Neural cell (in vitro differentiated cells): Measurements from ENCODE around the gene PDE6D. TPM values are rescaled to one million over a fixed set of nuclear protein-coding genes. Genes with fewer than 3 reads are reported as not detected.

Source experiments
- H2AFZ ChIP-seq: fragments of 200-600, 300-800 bp; sonication (generic), shearing (Covaris generic); 2 replicates; pipeline ENCODE4 v1.6.0; 2014; ENCODE audit warnings: low read depth, mild to moderate bottlenecking, antibody characterized with exemption, low read length, moderate library complexity
- H3F3A ChIP-seq: fragments of 200-600 bp; shearing (Covaris generic); 2 replicates; pipeline ENCODE4 v1.6.1; 2016; ENCODE audit warnings: mild to moderate bottlenecking, moderate library complexity, mixed read lengths, antibody characterized with exemption, low read length; ENCODE audit not compliant: insufficient read depth, poor library complexity, severe bottlenecking
- H3K27ac ChIP-seq: fragments of 200-600, 300-800 bp; sonication (generic), shearing (Covaris generic); 2 replicates; pipeline ENCODE4 v1.5.1; 2014; ENCODE audit warnings: mild to moderate bottlenecking, low read length, moderate library complexity
- H3K27me3 ChIP-seq: fragments of 300-800, 200-600 bp; sonication (generic), shearing (Covaris generic); 2 replicates; pipeline ENCODE4 v1.6.0; 2014; ENCODE audit warnings: mild to moderate bottlenecking, low read depth, low read length, moderate library complexity; ENCODE audit not compliant: insufficient read depth
- H3K36me3 ChIP-seq: fragments of 300-800, 200-600 bp; sonication (generic), shearing (Covaris generic); 2 replicates; pipeline ENCODE4 v1.5.1; 2014; ENCODE audit warnings: mild to moderate bottlenecking, antibody characterized with exemption, low read length, moderate library complexity; ENCODE audit not compliant: insufficient read depth
- H3K4me2 ChIP-seq: fragments of 300-800, 200-600 bp; sonication (generic), shearing (Covaris generic); 2 replicates; pipeline ENCODE4 v1.6.0; 2014; ENCODE audit warnings: mild to moderate bottlenecking, low read length
- H3K4me3 ChIP-seq: fragments of 300-800, 200-600 bp; sonication (generic), shearing (Covaris generic); 2 replicates; pipeline ENCODE4 v1.5.1; 2014; ENCODE audit warnings: mild to moderate bottlenecking, low read length, moderate library complexity
- H3K79me2 ChIP-seq: fragments of 200-600 bp; shearing (Covaris generic); replicated peaks from 2 replicates; pipeline ENCODE4 v1.6.0; 2014; ENCODE audit warnings: mild to moderate bottlenecking, low read length, moderate library complexity; ENCODE audit not compliant: insufficient read depth
- H3K9ac ChIP-seq: fragments of 300-800, 200-600 bp; sonication (generic), shearing (Covaris generic); 2 replicates; pipeline ENCODE4 v1.6.1; 2016; ENCODE audit warnings: mild to moderate bottlenecking, low read length, mixed read lengths
- H3K9me2 ChIP-seq: fragments of 200-600 bp; shearing (Covaris generic); 2 replicates; pipeline ENCODE4 v1.6.1; 2016; ENCODE audit warnings: mild to moderate bottlenecking, low read length, mixed read lengths; ENCODE audit not compliant: insufficient read depth
- H3K9me3 ChIP-seq: fragments of 200-600, 300-800 bp; sonication (generic), shearing (Covaris generic); 2 replicates; pipeline ENCODE4 v1.6.1; 2016; ENCODE audit warnings: mild to moderate bottlenecking, mixed run types, low read length, moderate library complexity, mixed read lengths
- H4K20me1 ChIP-seq: fragments of 200-600 bp; shearing (Covaris generic); 2 replicates; pipeline ENCODE4 v1.6.1; 2016; ENCODE audit warnings: mild to moderate bottlenecking, mixed run types; ENCODE audit not compliant: insufficient read depth
- EP300 ChIP-seq: fragments of 450-650 bp; conservative IDR thresholded peaks from 2 replicates; pipeline ENCODE4 v1.6.1; 2014; ENCODE audit warnings: antibody characterized with exemption, mild to moderate bottlenecking, moderate library complexity; ENCODE audit not compliant: poor library complexity, severe bottlenecking
- EZH2 ChIP-seq: fragments of 200-600, 300-800 bp; shearing (Covaris generic), sonication (generic); IDR thresholded peaks from 2 replicates; pipeline ENCODE4 v1.6.1; 2014; ENCODE audit warnings: antibody characterized with exemption, low read length, borderline replicate concordance, mild to moderate bottlenecking; ENCODE audit not compliant: insufficient read depth, poor library complexity, severe bottlenecking
- MXI1 ChIP-seq: fragments of 450-650 bp; conservative IDR thresholded peaks from 2 replicates; pipeline ENCODE4 v1.6.1; 2014; ENCODE audit warnings: antibody characterized with exemption, mild to moderate bottlenecking; ENCODE audit not compliant: poor library complexity, severe bottlenecking
- POLR2AphosphoS5 ChIP-seq: IDR thresholded peaks from 2 replicates; pipeline ENCODE4 v1.6.1; 2012
- RAD21 ChIP-seq: fragments of 450-650 bp; conservative IDR thresholded peaks from 2 replicates; pipeline ENCODE4 v1.6.1; 2014; ENCODE audit warnings: antibody characterized with exemption, mild to moderate bottlenecking, moderate library complexity
- SMC3 ChIP-seq: fragments of 450-650 bp; conservative IDR thresholded peaks from 2 replicates; pipeline ENCODE4 v1.6.1; 2014; ENCODE audit warnings: antibody characterized with exemption, mild to moderate bottlenecking, moderate library complexity; ENCODE audit not compliant: poor library complexity
- TAF1 ChIP-seq: IDR thresholded peaks from 2 replicates; pipeline ENCODE4 v1.6.1; 2012; ENCODE audit warnings: low read depth
- polyA plus RNA-seq: library from polyadenylated mRNA; depleted of rRNA; stranded (reverse); fragments of >200 nt; gene quantifications from 2 replicates; pipeline ENCODE4 v1.2.3, GENCODE V29; 2014
- TF ChIP-seq, protein P1 (sequence below): fragments of 450-650 bp; IDR thresholded peaks from 2 replicates; pipeline ENCODE4 v1.5.1; 2014; ENCODE audit warnings: antibody characterized with exemption, mild to moderate bottlenecking, moderate library complexity; ENCODE audit not compliant: poor library complexity, severe bottlenecking
- TF ChIP-seq, protein P2 (sequence below): IDR thresholded peaks from 2 replicates; pipeline ENCODE4 v1.6.1; 2012; ENCODE audit warnings: borderline replicate concordance

Gene PDE6D
- polyA plus RNA-seq, 1 donor from 2014 or later: 150 TPM

DNA sequence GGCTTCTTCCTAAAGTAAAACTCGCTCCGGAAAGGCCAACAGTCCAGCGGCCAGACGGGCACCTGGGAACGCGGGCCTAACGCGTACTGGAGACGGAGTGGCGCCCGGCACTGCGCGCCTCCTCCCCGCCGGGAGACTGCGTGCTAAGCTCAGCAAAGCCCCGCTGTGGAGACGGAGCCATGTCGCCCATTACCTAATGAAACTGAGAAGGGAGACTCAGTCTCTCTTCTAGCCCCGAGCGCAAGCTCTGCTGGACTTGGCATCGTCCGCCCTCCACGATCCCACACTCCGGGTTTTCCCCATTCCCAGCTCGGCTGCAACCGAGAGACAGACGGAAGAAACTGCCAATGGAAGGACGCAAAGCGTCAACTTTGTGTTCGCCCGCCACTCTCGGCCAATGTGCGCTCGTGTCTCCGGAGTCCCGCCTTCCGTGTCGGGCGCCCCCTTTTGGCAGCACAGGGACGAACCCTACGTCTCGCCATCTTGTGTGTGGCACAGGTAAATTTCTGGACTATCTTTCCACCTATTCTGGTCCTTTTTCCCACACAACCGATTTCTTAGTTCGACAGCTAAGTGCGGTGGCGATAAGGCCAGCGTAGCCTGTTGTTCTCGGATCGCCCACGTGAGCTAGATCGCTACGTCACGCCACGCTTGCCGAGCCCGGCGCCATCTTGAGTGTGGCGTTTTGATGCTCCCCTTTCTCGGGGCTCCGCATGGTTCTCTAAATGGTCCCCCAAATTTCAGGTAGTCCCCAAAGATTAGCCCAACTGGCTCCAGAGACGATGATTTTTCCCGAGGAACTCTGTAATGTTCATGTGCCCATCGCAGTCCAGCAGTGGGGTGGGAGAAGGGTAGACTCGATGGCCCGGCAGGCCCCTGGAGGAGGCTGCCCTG lies 74.1 kb downstream of the PDE6D start:
- Histone ChIP-seq H3K9ac (peak overlapping the region; percentile 86), H3F3A (no peaks in the 10 kb centered on the region), H3K36me3 (no peaks in the 10 kb centered on the region), H4K20me1 (peaks cover 25% of the 10 kb centered on the region), H3K4me2 (peak overlapping the region; percentile 52), H2AFZ (peak overlapping the region; percentile 69), H3K27ac (peak overlapping the region; percentile 98), H3K79me2 (peaks cover 34% of the 10 kb centered on the region), H3K4me3 (peak overlapping the region; percentile 100), H3K9me3 (no peaks in the 10 kb centered on the region), H3K27me3 (no peaks in the 10 kb centered on the region), H3K9me2 (no peaks in the 10 kb centered on the region)
- TF ChIP-seq, protein P1, sequence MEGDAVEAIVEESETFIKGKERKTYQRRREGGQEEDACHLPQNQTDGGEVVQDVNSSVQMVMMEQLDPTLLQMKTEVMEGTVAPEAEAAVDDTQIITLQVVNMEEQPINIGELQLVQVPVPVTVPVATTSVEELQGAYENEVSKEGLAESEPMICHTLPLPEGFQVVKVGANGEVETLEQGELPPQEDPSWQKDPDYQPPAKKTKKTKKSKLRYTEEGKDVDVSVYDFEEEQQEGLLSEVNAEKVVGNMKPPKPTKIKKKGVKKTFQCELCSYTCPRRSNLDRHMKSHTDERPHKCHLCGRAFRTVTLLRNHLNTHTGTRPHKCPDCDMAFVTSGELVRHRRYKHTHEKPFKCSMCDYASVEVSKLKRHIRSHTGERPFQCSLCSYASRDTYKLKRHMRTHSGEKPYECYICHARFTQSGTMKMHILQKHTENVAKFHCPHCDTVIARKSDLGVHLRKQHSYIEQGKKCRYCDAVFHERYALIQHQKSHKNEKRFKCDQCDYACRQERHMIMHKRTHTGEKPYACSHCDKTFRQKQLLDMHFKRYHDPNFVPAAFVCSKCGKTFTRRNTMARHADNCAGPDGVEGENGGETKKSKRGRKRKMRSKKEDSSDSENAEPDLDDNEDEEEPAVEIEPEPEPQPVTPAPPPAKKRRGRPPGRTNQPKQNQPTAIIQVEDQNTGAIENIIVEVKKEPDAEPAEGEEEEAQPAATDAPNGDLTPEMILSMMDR: peak; percentile 100
- no peak for TF ChIP-seq EP300
- no peak for TF ChIP-seq EZH2
- peak; percentile 100 for TF ChIP-seq TAF1
- TF ChIP-seq, protein P2, sequence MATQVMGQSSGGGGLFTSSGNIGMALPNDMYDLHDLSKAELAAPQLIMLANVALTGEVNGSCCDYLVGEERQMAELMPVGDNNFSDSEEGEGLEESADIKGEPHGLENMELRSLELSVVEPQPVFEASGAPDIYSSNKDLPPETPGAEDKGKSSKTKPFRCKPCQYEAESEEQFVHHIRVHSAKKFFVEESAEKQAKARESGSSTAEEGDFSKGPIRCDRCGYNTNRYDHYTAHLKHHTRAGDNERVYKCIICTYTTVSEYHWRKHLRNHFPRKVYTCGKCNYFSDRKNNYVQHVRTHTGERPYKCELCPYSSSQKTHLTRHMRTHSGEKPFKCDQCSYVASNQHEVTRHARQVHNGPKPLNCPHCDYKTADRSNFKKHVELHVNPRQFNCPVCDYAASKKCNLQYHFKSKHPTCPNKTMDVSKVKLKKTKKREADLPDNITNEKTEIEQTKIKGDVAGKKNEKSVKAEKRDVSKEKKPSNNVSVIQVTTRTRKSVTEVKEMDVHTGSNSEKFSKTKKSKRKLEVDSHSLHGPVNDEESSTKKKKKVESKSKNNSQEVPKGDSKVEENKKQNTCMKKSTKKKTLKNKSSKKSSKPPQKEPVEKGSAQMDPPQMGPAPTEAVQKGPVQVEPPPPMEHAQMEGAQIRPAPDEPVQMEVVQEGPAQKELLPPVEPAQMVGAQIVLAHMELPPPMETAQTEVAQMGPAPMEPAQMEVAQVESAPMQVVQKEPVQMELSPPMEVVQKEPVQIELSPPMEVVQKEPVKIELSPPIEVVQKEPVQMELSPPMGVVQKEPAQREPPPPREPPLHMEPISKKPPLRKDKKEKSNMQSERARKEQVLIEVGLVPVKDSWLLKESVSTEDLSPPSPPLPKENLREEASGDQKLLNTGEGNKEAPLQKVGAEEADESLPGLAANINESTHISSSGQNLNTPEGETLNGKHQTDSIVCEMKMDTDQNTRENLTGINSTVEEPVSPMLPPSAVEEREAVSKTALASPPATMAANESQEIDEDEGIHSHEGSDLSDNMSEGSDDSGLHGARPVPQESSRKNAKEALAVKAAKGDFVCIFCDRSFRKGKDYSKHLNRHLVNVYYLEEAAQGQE: peak; percentile 99
- TF ChIP-seq RAD21: no peak
- TF ChIP-seq SMC3: peak; percentile 45
- TF ChIP-seq MXI1: peak; percentile 29
- TF ChIP-seq POLR2AphosphoS5: peak; percentile 98

DNA sequence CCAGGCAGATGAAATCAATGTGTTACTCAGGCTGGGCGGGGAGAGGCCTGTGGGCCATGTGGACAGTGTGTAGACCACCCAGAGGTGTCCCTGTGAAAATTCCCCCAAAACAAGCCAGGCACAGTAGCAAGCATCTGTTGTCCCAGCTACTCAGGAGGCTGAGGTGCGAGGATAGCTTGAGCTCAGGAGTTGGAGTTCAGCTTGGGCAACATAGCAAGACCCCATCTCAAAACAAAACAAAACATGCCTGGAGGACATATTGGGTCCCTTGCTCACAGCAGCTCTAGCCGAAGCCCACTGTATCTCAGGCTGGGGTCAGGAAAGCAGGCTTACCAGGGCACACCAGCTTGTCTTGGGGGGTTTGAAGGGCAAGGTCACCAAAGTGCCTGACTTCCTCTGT lies 77.1 kb downstream of the PDE6D start:
- no peaks in the 10 kb centered on the region for H3F3A ChIP-seq

More for the DNA sequence above, 77.1 kb downstream of the PDE6D start:
- peaks cover 7% of the 10 kb centered on the region for H3K79me2 ChIP-seq
- H3K9me3 ChIP-seq: no peaks in the 10 kb centered on the region
- TF ChIP-seq TAF1: no peak
- TF ChIP-seq MXI1: no peak
- TF ChIP-seq POLR2AphosphoS5: no peak
- TF ChIP-seq, protein P1: no peak
- TF ChIP-seq RAD21: no peak
- no peak for TF ChIP-seq EZH2
- TF ChIP-seq EP300: no peak
- no peak for TF ChIP-seq SMC3
- TF ChIP-seq, protein P2: no peak
- H3K27me3 ChIP-seq: no peaks in the 10 kb centered on the region
- H2AFZ ChIP-seq: no peak overlapping the region
- H4K20me1 ChIP-seq: no peaks in the 10 kb centered on the region
- H3K9ac ChIP-seq: no peak overlapping the region
- H3K36me3 ChIP-seq: no peaks in the 10 kb centered on the region
- no peak overlapping the region for H3K4me2 ChIP-seq
- no peak overlapping the region for H3K27ac ChIP-seq
- H3K4me3 ChIP-seq: no peak overlapping the region
- H3K9me2 ChIP-seq: no peaks in the 10 kb centered on the region
